DMS 273 (cell line): ENCODE data around the gene LILRA1.
"Not testable (repeated sequence)": the region's sequence is repeated elsewhere in the genome, so short reads cannot be mapped to it uniquely, and the experiment has no call there.

ENCODE experiments used
- DNase-seq: peaks from one replicate; lab custom pipeline; 2025; ENCODE audit not compliant: unreplicated experiment; lab: John Stamatoyannopoulos, UW

Gene LILRA1

GRCh38 chr19:54593445-54593844 is at the start of gene LILRA1:
Gene LILRA1 (plus strand): TSS chr19:54593632. CDS start chr19:54594245, 613 bp downstream.
- not testable (repeated sequence) for DNase-seq

GRCh38 chr19:54548806-54549205 is 44.6 kb upstream of the LILRA1 start:
- DNase-seq = no peak

- DNase-seq = no peak
These were observed 44.2 kb upstream of the LILRA1 start for GRCh38 chr19:54549224-54549623.

GRCh38 chr19:54551293-54551692 is 42.1 kb upstream of the LILRA1 start:
- no peak for DNase-seq

- DNase-seq = no peak
These were observed 41.2 kb upstream of the LILRA1 start for GRCh38 chr19:54551950-54552912.

GRCh38 chr19:54552913-54553310 is 40.5 kb upstream of the LILRA1 start:
- DNase-seq = no peak

GRCh38 chr19:54554006-54554405 is 39.4 kb upstream of the LILRA1 start:
- no peak for DNase-seq

- DNase-seq = no peak
These were observed 38.5 kb upstream of the LILRA1 start for GRCh38 chr19:54554896-54555295.

GRCh38 chr19:54556194-54556593 is 37.2 kb upstream of the LILRA1 start:
- no peak for DNase-seq

GRCh38 chr19:54558339-54558738 is 35.1 kb upstream of the LILRA1 start:
- DNase-seq = no peak

- DNase-seq = no peak
These were observed 32.5 kb upstream of the LILRA1 start for GRCh38 chr19:54560881-54561385.

- no peak for DNase-seq
These were observed 31.6 kb upstream of the LILRA1 start for GRCh38 chr19:54561840-54562239.

GRCh38 chr19:54563206-54563605 is 30.2 kb upstream of the LILRA1 start:
- DNase-seq = not testable (repeated sequence)

GRCh38 chr19:54570316-54570715 is 23.1 kb upstream of the LILRA1 start:
- DNase-seq = no peak

GRCh38 chr19:54571715-54572615 is 21.5 kb upstream of the LILRA1 start:
- not testable (repeated sequence) for DNase-seq

GRCh38 chr19:54572696-54573311 is 20.6 kb upstream of the LILRA1 start:
- no peak for DNase-seq

GRCh38 chr19:54573330-54573872 is 20.0 kb upstream of the LILRA1 start, which contains the start of gene LILRA2:
Gene LILRA2 (plus strand): TSS chr19:54573790. CDS start chr19:54573879, 89 bp downstream.
- DNase-seq = no peak

- no peak for DNase-seq
These were observed 19.4 kb upstream of the LILRA1 start for GRCh38 chr19:54574051-54574450.

- DNase-seq = no peak
These were observed 18.8 kb upstream of the LILRA1 start for GRCh38 chr19:54574527-54575056.

GRCh38 chr19:54575205-54575604 is 18.2 kb upstream of the LILRA1 start:
- not testable (repeated sequence) for DNase-seq
